ENCODE results near the gene VWC2L.

Gene VWC2L

DNA sequence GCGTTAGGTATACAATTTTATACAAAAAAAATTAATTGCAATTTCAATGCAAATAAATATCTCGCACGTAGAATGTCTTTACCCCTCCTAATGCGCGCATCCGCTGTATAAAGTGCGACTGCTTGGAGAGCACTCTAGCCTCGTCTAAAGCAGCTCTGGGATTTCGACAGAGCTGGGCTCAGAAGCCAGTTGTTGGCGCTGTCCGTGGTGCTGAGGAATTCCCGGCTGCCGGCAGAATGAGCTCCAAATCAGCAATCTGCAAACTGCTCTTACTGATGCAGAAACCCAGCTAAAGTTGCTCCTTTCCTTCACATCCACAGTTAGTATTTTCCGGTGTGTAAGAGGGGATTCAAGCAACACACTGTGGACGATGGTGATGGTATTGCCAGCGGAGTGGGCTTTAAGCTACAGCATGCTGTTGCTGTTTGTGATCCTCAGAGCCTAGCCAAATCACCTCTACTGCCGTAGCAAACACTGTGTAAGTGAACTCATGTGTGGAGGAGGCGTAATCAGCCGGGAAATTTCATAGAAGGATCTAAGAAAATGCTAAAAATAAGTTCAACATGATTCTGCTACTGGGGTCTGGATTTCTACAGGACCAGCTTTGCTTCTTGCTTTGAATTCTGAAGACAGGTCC lies at the start of gene VWC2L:
VWC2L (plus strand) TSS at position 137 of the 637 bp plus-strand sequence. CDS start 3,140 bp downstream, outside the sequence.
- DNase-seq, result peak; percentile 53 to 75 (median 65)

GRCh38 chr2:214361116-214361515 lies 49.7 kb upstream of the VWC2L start:
- no peak for DNase-seq

DNA sequence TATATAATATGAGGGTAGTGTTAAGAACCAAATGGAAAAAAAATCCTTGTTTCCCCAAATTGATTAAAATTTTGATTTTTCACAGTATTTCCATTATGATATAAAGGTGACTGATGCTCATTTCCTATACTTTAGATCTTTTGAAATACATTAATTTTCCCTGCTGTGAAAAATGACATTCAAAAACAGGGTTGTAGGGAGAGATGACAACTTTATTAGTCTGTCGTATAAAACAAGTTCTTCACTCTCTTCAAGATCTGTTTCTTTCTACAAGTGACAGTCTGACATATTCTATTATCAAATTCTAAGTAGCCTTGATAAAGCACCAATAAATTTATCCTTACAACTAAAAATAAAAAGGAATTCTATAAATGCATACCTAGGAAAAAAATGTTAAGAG lies 45.3 kb upstream of the VWC2L start:
- no peak for DNase-seq

- DNase-seq, result no peak
These were observed 43.7 kb upstream of the VWC2L start for GRCh38 chr2:214367171-214367570.

- no peak for DNase-seq
These were observed 34.1 kb upstream of the VWC2L start for GRCh38 chr2:214376618-214377285.

GRCh38 chr2:214377286-214377624 lies 33.6 kb upstream of the VWC2L start:
- DNase-seq, result no peak

DNA sequence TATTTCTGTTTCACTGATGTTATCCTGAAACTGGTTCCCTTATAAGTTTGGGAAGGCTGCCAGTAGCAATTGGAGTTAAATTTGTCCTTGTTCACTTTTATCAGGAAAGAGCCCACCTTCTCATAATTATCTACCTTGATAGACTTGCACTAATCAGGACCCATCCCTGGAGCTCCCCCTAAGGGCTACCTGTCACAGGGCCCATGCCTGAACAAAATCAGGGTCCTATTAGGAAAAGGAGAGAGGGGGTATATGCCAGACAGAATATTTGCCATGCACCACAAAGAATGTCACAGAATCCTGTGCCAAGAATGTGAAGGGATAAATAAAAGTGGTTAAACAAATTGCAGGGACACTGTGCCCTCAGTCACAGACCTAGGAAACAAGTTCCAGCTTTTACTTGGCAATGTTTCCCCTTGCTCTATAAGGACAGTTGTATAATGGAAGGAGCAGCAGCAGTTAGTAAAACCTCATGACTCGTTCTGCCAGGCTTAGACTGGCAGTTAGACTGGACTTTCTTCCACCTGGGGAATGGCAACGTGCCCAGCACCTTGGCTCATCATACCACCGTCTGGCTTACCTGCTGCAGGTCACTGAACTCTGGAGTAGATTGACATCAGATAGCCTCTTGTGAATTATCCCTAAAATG lies 32.3 kb upstream of the VWC2L start:
- DNase-seq, result no peak

GRCh38 chr2:214379227-214379626 lies 31.6 kb upstream of the VWC2L start:
- DNase-seq, result no peak

- no peak for DNase-seq
These were observed 30.2 kb upstream of the VWC2L start for GRCh38 chr2:214380681-214381080.

GRCh38 chr2:214382229-214382628 lies 28.6 kb upstream of the VWC2L start:
- DNase-seq, result no peak

DNA sequence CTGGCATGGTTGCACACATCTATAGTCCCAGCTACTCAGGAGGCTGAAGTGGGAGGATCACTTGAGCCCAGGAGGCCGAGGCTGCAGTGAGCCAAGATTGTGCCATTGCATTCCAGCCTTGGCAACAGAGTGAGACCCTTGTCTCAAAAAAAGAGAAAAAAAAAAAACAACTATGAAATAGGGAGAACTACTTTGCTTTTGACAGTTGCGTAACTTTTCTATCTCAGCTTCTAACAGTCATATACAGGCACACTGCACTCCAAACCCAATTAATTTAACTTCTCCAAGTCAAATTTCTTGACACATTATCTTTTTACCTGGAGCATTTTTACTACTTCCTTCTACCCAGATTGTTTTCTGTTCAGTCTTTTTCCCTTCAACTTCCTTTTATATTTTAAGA lies 24.1 kb upstream of the VWC2L start:
- no peak for DNase-seq

DNA sequence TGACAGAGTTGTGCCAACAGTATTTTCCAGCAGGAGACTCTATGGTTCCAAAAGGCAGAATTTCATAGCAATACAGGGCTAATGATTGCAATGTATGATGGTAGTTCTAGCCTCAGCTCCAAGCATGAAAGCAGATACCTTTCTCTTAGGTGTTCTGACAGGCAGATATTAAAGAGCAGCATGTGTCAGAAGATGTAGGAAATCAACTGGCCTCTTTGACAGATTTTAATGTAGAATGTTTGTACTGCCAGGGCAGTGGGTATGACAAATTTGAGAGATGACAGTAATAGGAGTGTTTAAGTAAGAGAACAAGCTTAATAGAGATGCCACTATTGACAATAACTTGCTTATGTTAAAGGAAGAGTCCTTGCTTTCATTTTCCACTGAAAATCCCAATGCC lies 21.5 kb upstream of the VWC2L start:
- no peak for DNase-seq

DNA sequence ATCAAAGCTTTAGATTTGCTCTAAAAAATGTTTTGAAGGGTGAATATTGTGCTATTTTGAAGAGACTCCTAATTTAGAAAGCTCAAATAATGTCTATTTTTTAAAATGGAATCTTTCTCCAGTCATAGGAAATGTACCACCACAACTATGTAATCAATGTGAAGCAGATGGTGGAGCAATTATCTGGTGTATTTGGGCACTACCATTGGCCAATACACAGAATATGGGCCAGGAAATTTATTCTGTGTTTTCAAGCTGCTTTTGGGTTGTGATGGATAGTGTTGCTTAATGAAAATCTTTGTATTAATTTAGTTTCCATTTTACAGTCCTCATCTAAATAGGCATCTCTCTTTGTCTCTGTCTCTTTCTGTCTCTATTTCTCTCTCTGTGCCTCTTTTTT lies 17.1 kb upstream of the VWC2L start:
- no peak for DNase-seq

- no peak for DNase-seq
These were observed 15.8 kb upstream of the VWC2L start for GRCh38 chr2:214395040-214395439.

- no peak for DNase-seq
These were observed 9.3 kb upstream of the VWC2L start for GRCh38 chr2:214401580-214401979.

- no peak for DNase-seq
These were observed 602 bp upstream of the VWC2L start for GRCh38 chr2:214410128-214410775.

- no peak for DNase-seq
These were observed 1.8 kb downstream of the VWC2L start for GRCh38 chr2:214412679-214413078.

GRCh38 chr2:214436470-214436869 lies 25.6 kb downstream of the VWC2L start:
- DNase-seq, result no peak

GRCh38 chr2:214450118-214450894 lies 39.5 kb downstream of the VWC2L start:
- DNase-seq, result no peak

- DNase-seq, result no peak
These were observed 40.8 kb downstream of the VWC2L start for GRCh38 chr2:214451516-214452275.

- no peak for DNase-seq
These were observed 54.7 kb downstream of the VWC2L start for GRCh38 chr2:214465363-214466146.
